CD14-positive monocyte (primary cell): ENCODE results near the gene AADACL4. TPM values are rescaled to one million over a fixed set of nuclear protein-coding genes. Genes with fewer than 3 reads are reported as not detected.
"Not testable (repeated sequence)": the region's sequence is repeated elsewhere in the genome, so short reads cannot be mapped to it uniquely, and the experiment has no call there.

Source experiments
- DNase-seq, 3 donors: peaks; one replicate each; pipeline ENCODE4 v3.0.0-alpha.2; 2011 to 2022
- H2AFZ ChIP-seq: 2 replicates; pipeline ENCODE4 v1.6.0; 2012; ENCODE audit warnings: mild to moderate bottlenecking, low read depth, low read length, inconsistent platforms; ENCODE audit not compliant: insufficient read depth, poor library complexity, severe bottlenecking
- H3K27ac ChIP-seq, 2 donors: 1 replicate in 1 of 2; 2 replicates in 1 of 2; pipeline ENCODE4 v1.5.1; 2012 to 2013; ENCODE audit warnings: low read length in 2 of 2, control low read depth in 1 of 2, inconsistent platforms in 1 of 2, low read depth in 1 of 2, mild to moderate bottlenecking in 1 of 2
- H3K27me3 ChIP-seq, 2 donors: one replicate each; pipeline versions ENCODE4 v1.6.0 to v1.6.1; 2011 to 2013; ENCODE audit warnings: low read length in 2 of 2; ENCODE audit not compliant: control insufficient read depth in 2 of 2, insufficient read depth in 2 of 2
- H3K36me3 ChIP-seq, 2 donors: replicated peaks in 1 of 2; 1 replicate in 1 of 2; 2 replicates in 1 of 2; pipeline versions ENCODE4 v1.5.1 to v1.6.1; 2012 to 2013; ENCODE audit warnings: low read length in 2 of 2, control low read depth in 1 of 2, inconsistent platforms in 1 of 2, mild to moderate bottlenecking in 1 of 2; ENCODE audit not compliant: insufficient read depth in 2 of 2, control insufficient read depth in 1 of 2
- H3K4me1 ChIP-seq, 2 donors: 1 replicate in 1 of 2; 2 replicates in 1 of 2; pipeline versions ENCODE4 v1.5.1 to v1.6.1; 2012 to 2013; ENCODE audit warnings: low read length in 2 of 2, control low read depth in 1 of 2, inconsistent platforms in 1 of 2, mild to moderate bottlenecking in 1 of 2, moderate library complexity in 1 of 2; ENCODE audit not compliant: insufficient read depth in 2 of 2, control insufficient read depth in 1 of 2
- H3K4me2 ChIP-seq: replicated peaks from 2 replicates; pipeline ENCODE3; 2012; ENCODE audit warnings: low read length, moderate library complexity, mild to moderate bottlenecking; ENCODE audit not compliant: poor library complexity, severe bottlenecking; ENCODE audit errors: extremely low read depth
- H3K4me3 ChIP-seq, 3 experiments: fragments of 200-600 bp in 1 of 3; sonication (generic) in 1 of 3; replicated peaks in 1 of 3; 1 replicate in 2 of 3; 2 replicates in 1 of 3; pipeline ENCODE4 v1.5.1; 2011 to 2013; ENCODE audit warnings: low read length in 3 of 3, mild to moderate bottlenecking in 3 of 3, control low read depth in 2 of 3, low read depth in 2 of 3, inconsistent platforms in 1 of 3, moderate library complexity in 1 of 3
- H3K79me2 ChIP-seq: 2 replicates; pipeline ENCODE4 v1.6.0; 2012; ENCODE audit warnings: mild to moderate bottlenecking, control low read depth, inconsistent platforms, low read length, moderate library complexity; ENCODE audit not compliant: insufficient read depth
- H3K9ac ChIP-seq: 2 replicates; pipeline ENCODE4 v1.6.0; 2017; ENCODE audit warnings: low read length, mild to moderate bottlenecking; ENCODE audit not compliant: insufficient read depth, poor library complexity, severe bottlenecking
- H3K9me3 ChIP-seq, 2 donors: replicated peaks in 1 of 2; 1 replicate in 1 of 2; 2 replicates in 1 of 2; pipeline versions ENCODE4 v1.5.1 to v1.6.1; 2012 to 2013; ENCODE audit warnings: low read length in 2 of 2, control low read depth in 1 of 2; ENCODE audit not compliant: control insufficient read depth in 1 of 2, insufficient read depth in 1 of 2
- H4K20me1 ChIP-seq: 2 replicates; pipeline ENCODE4 v1.6.0; 2012; ENCODE audit warnings: mild to moderate bottlenecking, low read length, control low read depth, moderate library complexity; ENCODE audit not compliant: insufficient read depth
- H3K27ac Mint-ChIP-seq, 7 donors: one replicate each; pipeline ENCODE4 v1.8.0; 2020; ENCODE audit warnings: mild to moderate bottlenecking in 7 of 7, mixed read lengths in 7 of 7, moderate library complexity in 6 of 7, inconsistent platforms in 2 of 7
- H3K27me3 Mint-ChIP-seq, 3 donors: one replicate each; pipeline ENCODE4 v1.8.0; 2021 to 2022; ENCODE audit warnings: low read depth in 3 of 3, mild to moderate bottlenecking in 3 of 3, mixed read lengths in 3 of 3, moderate library complexity in 3 of 3, inconsistent platforms in 1 of 3
- H3K36me3 Mint-ChIP-seq, 2 donors: one replicate each; pipeline ENCODE4 v1.8.0; 2020; ENCODE audit warnings: mixed read lengths in 2 of 2, inconsistent platforms in 1 of 2, mild to moderate bottlenecking in 1 of 2
- H3K4me1 Mint-ChIP-seq: one replicate; pipeline ENCODE4 v1.8.0; 2020; ENCODE audit warnings: mild to moderate bottlenecking, mixed read lengths
- H3K4me3 Mint-ChIP-seq, 2 donors: one replicate each; pipeline ENCODE4 v1.8.0; 2020; ENCODE audit warnings: mild to moderate bottlenecking in 2 of 2, mixed read lengths in 2 of 2, moderate library complexity in 1 of 2
- H3K9me3 Mint-ChIP-seq, 7 donors: one replicate each; pipeline ENCODE4 v1.8.0; 2020 to 2022; ENCODE audit warnings: mixed read lengths in 7 of 7, mild to moderate bottlenecking in 6 of 7, moderate library complexity in 6 of 7, inconsistent platforms in 2 of 7
- WGBS: methylation state at CpG from one replicate; pipeline ENCODE4 v1.1.5; 2013; ENCODE audit warnings: missing lambda C conversion rate; ENCODE audit not compliant: insufficient coverage; 5-methylcytosine and 5-hydroxymethylcytosine counted together
- intact Hi-C, 2 donors: fragments of 100-400 bp; cut with micrococcal nuclease; formaldehyde crosslinking; loops; one replicate each; pipeline versions ENCODE4 v1.15.0 to v1.15.1; 2023
- polyA plus RNA-seq, 3 donors: library from polyadenylated mRNA; depleted of rRNA in 1 of 3; unstranded in 2 of 3; stranded (reverse) in 1 of 3; fragments of 300-500 nt in 2 of 3; fragments of >200 nt in 1 of 3; fragmentation: Illumina TruSeq in 2 of 3; gene quantifications; 1 replicate in 2 of 3; 2 replicates in 1 of 3; pipeline ENCODE4 v1.2.3, GENCODE V29; 2012 to 2021
- TF ChIP-seq, protein P1 (sequence below): fragments of 200-600 bp; IDR thresholded peaks from one replicate; pipeline ENCODE4 v1.8.0; 2022; ENCODE audit warnings: antibody characterized with exemption, mild to moderate bottlenecking

Gene AADACL4
- polyA plus RNA-seq, 3 donors, result not detected

DNA sequence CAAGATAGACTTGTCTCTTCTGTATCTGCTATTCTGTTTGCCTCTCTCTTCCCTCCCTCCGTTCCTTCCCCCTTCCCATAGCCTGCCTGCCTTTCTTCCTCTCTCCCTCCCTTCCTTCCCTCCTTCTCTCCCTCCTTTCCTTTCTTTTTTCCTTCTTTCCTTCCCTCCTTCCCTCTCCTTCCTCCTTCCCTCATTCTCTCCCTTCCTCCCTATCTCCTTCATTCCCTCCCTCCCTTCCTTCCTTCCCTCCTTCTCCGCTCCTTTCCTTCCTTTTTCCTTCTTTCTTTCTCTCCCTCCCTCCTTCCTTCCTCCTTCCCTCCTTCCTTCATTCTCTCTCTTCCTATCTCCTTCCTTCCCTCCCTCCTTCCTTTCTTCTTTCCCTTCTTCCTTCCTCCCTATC, 944 bp downstream of the AADACL4 start:
- Mint-ChIP-seq H3K4me3 (no peak overlapping the region), H3K9me3 (peaks cover 14 to 31% (median 28%) of the 10 kb centered on the region in 7 donors), H3K4me1 (peaks cover 10% of the 10 kb centered on the region), H3K27ac (peak overlapping the region in 1 of 7 donors; percentile 50), H3K27me3 (peaks cover 4 to 8% (median 5%) of the 10 kb centered on the region in 3 donors), H3K36me3 (no peaks in the 10 kb centered on the region)
- DNase-seq, result no peak
- Histone ChIP-seq H3K4me1 (no peaks in the 10 kb centered on the region), H4K20me1 (no peaks in the 10 kb centered on the region), H3K9ac (no peak overlapping the region), H3K4me2 (no peak overlapping the region), H3K79me2 (no peaks in the 10 kb centered on the region), H3K27ac (no peak overlapping the region), H2AFZ (no peak overlapping the region), H3K4me3 (no peak overlapping the region), H3K27me3 (no peaks in the 10 kb centered on the region), H3K36me3 (no peaks in the 10 kb centered on the region), H3K9me3 (peaks cover 19 to 20% of the 10 kb centered on the region in 2 donors)
- WGBS, result 78% methylated on average over 2 of the region's 2 CpGs
- TF ChIP-seq, protein P1, sequence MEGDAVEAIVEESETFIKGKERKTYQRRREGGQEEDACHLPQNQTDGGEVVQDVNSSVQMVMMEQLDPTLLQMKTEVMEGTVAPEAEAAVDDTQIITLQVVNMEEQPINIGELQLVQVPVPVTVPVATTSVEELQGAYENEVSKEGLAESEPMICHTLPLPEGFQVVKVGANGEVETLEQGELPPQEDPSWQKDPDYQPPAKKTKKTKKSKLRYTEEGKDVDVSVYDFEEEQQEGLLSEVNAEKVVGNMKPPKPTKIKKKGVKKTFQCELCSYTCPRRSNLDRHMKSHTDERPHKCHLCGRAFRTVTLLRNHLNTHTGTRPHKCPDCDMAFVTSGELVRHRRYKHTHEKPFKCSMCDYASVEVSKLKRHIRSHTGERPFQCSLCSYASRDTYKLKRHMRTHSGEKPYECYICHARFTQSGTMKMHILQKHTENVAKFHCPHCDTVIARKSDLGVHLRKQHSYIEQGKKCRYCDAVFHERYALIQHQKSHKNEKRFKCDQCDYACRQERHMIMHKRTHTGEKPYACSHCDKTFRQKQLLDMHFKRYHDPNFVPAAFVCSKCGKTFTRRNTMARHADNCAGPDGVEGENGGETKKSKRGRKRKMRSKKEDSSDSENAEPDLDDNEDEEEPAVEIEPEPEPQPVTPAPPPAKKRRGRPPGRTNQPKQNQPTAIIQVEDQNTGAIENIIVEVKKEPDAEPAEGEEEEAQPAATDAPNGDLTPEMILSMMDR, result no peak
- intact Hi-C loops, result no loop called here

GRCh38 chr1:12645401-12645800, 1.5 kb downstream of the AADACL4 start:
- H3K27me3 Mint-ChIP-seq, H3K27ac ChIP-seq, H3K4me1 Mint-ChIP-seq, H2AFZ ChIP-seq, H3K36me3 Mint-ChIP-seq, H3K27ac Mint-ChIP-seq, H3K4me1 ChIP-seq, H3K27me3 ChIP-seq, H3K4me3 ChIP-seq, intact Hi-C loops, H3K4me3 Mint-ChIP-seq, H3K4me2 ChIP-seq, H3K36me3 ChIP-seq, H4K20me1 ChIP-seq, H3K9ac ChIP-seq, H3K79me2 ChIP-seq, DNase-seq: not testable (repeated sequence)
- WGBS, result 83% methylated on average over 3 of the region's 9 CpGs
- H3K9me3 Mint-ChIP-seq, result peaks cover 11 to 25% (median 22%) of the 10 kb centered on the region in 7 donors
- H3K9me3 ChIP-seq, result peaks cover 13 to 16% of the 10 kb centered on the region in 2 donors
